CD4-positive, alpha-beta T cell treated with Interferon gamma for 1 hour (primary cell): Measurements from ENCODE around the gene COQ10A.
"Not testable (repeated sequence)": the region's sequence is repeated elsewhere in the genome, so short reads cannot be mapped to it uniquely, and the experiment has no call there.

ENCODE experiments used
- DNase-seq: peaks from one replicate; pipeline ENCODE4 v3.0.0-alpha.2; 2020

Gene COQ10A

DNA sequence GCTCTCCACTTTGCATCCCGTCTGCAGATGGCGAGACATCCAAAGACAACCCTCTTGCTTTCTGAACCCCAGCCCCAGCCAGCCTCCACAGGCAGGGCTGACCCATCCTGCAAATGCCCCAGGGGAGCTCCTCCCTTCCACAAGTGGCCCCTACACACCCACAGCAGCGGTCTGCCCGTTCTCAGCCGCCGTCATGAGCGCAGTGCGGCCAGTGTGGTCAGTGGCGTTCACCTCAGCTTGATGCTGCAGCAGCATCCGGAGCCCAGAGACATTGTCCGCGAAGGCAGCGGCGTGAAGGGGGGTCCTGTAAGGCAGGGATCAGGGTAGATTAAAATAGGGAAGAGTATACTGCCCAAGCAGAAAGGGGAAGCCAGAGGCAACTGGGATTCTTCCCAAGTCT, 22.2 kb upstream of the COQ10A start:
- DNase-seq: no peak

DNA sequence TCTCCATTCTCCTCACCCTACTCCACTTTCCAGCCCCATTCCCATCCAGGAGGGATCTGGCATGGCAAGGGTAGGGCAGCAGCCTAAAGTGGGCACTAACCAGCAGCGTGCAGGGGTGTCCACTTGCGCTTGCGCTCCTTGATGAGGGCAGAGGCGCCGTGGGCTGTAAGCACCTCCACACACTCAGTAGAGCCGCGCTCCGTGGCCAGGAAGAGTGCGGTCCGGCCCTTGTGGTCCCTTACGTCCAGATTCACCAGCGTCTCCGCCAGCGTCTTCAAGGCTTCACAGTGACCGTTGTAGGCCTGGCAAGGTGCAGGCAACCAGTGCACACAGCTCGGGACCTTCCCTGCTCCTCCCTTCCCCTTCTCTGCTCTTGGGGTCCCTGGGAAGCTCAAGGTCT, 18.8 kb upstream of the COQ10A start:
- DNase-seq: no peak

DNA sequence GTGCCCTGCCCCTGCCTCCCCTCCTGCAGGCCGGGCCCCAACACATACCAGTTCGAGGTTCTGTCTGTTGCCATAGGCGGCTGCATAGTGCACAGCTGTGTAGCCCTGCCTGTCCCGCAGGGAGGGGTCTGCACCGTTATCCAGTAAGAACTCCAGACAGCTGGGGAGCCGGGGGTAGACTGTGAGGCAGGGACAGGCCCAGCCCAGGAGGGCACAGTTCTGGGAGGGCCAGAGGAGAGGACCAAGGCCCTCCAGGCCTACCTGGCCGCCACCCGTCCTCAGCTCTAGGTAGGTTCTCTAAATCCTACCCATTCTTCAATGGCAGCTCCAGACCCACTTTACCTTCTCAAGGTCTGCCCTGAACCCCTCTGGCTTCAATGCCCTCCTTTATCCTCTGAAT, 18.0 kb upstream of the COQ10A start:
- no peak for DNase-seq

GRCh38 chr12:56252649-56253048, 14.1 kb upstream of the COQ10A start:
- DNase-seq: no peak

DNA sequence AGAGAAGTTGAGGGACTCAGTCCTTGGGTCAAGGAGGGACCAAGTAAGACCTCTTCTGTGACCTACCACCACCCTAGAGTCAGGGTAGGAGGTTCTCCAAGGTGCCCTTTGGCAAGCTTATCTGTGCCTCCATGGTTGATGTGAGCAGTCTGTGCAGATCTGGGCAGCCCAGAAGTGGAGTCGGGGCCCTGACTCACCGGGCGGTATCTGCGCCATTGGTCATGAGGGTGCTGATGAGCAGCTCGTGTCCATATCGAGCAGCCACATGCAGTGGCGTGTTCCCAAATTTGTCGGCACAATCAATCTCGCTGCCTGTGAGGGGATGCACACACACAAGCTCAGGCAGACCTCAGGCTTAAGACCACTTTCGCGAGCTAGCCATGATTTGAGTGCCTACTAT, 13.7 kb upstream of the COQ10A start:
- no peak for DNase-seq

- DNase-seq: no peak
These were observed 11.1 kb upstream of the COQ10A start for GRCh38 chr12:56255671-56256070.

- DNase-seq: no peak
These were observed 10.3 kb upstream of the COQ10A start for GRCh38 chr12:56256326-56256960.

GRCh38 chr12:56257071-56257470, 9.7 kb upstream of the COQ10A start:
- no peak for DNase-seq

DNA sequence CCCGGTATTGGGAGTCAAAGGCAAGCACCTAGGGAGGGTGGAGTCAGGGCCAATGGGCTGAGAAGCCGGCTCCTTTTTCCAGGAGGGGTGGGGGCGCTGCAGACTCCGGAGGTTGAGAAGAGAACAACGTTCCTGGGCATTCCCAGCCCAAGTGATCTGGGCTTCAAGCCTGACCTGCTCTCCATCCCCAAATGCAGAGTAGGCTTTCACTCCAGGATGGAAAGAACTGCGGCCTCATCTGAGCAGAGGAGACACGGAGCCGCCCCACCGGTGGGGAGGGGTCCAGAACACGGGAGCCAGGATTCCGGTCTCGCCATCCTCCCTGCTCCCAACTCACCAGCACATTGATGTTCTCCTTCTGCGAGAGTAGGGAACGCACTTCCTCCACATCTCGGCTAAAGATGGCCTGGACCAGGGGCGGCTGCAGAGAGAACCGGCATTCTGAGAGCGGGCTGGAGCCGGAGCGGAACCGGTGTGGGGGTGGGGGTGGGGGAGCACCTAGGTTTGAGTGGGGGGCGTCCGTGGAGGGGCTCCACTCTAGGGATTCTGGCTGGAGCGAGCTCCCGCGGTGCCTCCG, 9.2 kb upstream of the COQ10A start:
- no peak for DNase-seq

DNA sequence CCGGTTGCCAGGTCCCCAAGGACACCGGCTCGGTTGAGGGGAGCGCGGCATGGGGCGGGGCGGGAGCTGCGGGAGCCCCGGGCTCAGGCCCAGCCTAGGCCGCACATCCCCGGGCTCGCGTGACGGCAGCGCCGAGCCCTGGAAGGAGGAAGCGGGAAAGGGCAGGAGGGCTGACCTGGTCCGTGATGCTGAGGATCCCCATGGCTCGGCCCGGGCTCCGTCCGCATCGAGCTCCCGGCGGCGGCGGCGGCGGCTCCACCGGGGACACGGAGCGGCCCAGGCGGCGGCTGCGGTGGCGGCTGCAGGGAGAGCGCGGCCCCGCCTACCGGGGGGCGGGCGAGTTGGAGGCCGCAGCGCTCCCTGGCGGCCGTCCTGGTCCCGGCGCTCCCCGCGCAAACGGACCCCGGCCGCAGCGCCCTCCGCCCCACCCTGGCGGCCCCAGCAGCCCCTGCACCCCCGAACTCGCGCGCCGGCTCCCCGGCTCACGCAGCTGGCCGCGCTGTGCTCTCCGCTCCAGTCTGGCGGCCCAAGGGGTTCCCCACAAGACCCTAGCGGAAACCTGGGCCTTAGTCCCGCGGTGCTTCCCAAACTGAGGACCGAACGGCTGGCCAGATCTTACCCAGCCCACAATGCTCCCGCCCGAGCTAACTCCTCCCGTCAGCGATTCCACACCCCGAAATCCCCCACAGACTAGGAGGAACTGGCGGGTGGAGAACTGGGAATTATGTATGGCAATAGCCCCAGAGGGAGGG, 8.5 kb upstream of the COQ10A start, which contains the start of gene ANKRD52:
Gene ANKRD52 (minus strand): TSS at position 317 of the 752 bp plus-strand sequence. CDS start 115 bp downstream, at position 202.
- DNase-seq: peak; percentile 74

- no peak for DNase-seq
These were observed 7.9 kb upstream of the COQ10A start for GRCh38 chr12:56258820-56259183.

GRCh38 chr12:56260380-56260779, 6.4 kb upstream of the COQ10A start:
- no peak for DNase-seq

DNA sequence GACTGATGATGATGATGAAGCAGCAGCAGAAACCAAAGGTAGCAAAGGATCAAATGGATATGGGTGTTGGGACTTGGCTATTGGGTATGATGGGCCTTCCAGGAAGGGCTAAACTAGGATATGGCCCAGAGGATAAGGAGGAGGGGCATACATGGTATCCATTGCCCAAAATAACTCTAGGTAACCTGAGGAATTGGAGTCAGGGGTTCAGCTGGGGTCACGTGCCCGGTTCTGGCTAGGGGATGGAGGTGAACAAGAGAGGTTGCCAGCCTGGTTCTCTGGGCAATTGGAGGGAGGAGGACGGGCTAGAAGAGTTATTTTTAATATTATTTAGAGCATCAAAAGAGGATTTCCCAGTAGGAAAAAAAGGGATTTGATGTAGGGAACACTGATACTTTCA, 5.8 kb upstream of the COQ10A start:
- no peak for DNase-seq

DNA sequence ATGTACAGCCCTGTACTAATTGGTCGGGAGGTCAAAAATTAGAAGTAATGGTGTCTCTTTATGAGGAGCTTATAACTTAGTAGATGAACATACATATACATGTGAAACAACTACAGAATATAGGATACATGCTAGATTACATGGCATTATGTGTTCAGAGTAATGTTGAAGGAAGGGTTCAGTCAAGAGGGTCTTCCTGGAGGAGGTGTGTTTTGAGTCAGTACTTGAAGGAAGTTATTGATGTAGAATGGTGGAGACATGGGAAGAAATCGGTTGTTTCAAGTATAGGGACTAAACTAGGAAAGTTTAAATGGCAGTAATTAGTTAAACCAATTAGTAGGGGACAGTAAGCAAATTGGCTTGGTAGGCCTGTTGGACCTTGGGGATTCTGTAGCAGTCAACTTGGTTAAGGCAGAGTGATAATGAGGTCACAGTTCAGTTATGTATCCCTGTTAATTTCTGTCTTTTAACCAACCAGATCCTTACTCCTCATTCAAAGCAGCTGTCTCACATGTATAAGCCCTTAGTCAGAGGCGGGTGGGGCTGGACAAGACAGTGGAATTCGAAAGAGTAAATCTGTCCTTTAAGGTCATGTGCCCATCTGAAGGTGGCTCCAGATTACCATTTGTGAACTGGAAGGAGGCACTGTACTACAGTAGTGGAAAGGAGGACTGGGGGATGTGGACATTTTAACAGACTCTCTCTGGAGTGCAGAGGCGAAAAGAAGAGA, 5.1 kb upstream of the COQ10A start:
- no peak for DNase-seq

- not testable (repeated sequence) for DNase-seq
These were observed 3.8 kb upstream of the COQ10A start for GRCh38 chr12:56262955-56263354.

- not testable (repeated sequence) for DNase-seq
These were observed 562 bp upstream of the COQ10A start for GRCh38 chr12:56266068-56266692.

DNA sequence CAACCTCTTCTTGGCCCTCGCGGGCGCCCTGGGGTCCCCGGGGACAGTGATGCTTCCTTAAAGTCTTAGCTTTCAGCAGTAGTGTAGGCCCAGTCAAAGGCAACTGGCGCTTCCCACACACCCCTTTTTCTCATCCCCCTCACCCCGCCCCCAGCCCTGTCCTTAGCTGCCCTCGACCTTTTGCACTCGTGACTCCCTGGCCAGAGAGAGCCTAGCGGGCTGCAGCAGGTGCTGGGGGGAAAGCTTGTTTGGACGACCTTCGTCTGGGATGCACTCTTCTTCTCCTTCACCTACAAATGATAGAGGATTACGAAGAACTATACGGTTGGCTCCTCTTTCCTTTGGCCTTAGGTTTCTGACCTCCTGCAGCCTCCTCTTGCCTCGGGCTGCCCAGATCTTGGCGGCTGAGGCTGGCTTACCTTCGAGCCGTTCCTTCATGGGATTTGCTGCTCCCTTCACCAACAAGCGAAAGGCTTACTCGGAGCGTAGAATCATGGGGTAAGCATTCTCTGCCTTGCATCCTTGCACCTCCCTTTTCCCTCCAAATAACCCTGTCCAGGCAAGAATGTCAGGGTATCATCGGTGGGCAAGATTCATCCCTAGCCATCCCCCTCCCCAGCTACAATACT, 815 bp downstream of the COQ10A start:
- no peak for DNase-seq

DNA sequence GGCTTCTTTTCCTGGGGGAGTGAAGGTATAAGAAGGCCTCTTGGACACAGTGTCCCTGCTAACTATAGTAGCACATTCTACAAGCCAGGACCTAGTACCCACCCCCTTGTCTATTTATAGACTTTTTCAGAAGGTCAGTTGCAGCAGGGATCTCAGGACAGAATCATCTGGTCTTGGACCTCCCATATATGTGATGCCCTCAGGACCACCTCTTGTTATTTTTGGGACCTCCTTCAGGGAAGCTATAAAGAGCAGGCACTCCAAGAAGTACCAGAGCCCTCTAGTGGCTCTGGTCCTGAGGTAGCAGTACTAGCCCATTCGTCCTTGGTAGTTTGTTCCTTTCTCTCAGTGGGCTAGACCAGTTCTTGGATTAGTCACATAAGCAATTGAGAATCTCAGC, 4.3 kb downstream of the COQ10A start:
- DNase-seq: no peak

GRCh38 chr12:56272468-56272867, 5.7 kb downstream of the COQ10A start:
- not testable (repeated sequence) for DNase-seq

GRCh38 chr12:56274299-56274698, 7.6 kb downstream of the COQ10A start:
- no peak for DNase-seq

GRCh38 chr12:56278905-56279304, 12.2 kb downstream of the COQ10A start:
- no peak for DNase-seq

DNA sequence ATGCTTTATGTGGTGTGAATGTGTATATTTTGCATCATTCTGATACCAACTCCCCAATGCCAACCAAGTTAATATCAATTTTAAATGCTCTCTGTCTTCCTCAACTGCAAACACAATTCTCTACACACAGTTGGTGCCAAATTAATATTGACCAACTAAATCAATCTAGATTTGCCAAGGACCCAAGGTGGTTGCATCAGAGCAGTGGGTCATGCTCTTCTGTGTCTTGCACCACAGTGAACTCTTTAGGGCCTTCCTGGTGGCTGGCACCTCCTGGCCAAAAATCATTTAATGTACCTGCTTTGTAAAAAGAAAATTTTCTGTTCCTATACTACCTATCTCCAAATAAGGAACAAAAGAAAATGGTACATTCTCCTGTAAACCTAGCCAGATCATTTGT, 14.1 kb downstream of the COQ10A start:
- no peak for DNase-seq

- no peak for DNase-seq
These were observed 15.3 kb downstream of the COQ10A start for GRCh38 chr12:56282030-56282429.
